HCT116 (cell line): ENCODE measurements around the gene INAVA. TPM values are rescaled to one million over a fixed set of nuclear protein-coding genes. Genes with fewer than 3 reads are reported as not detected.

Source experiments
- ATAC-seq: fragments of 200-7000 bp; cut with Tn5 transposase; 2 replicates; pipeline ENCODE4 v1.9.1; 2020; ENCODE audit warnings: mild to moderate bottlenecking, moderate library complexity
- BruUV-seq: library from RNA; stranded (reverse); fragments of 400-500 nt; replicated peaks from 2 replicates; lab custom pipeline; 2021; lab: Mats Ljungman, UMichigan
- CTCF ChIA-PET: fragments of 300-600 bp; sonication (Branson Sonifier 250); formaldehyde crosslinking; loops from one replicate; lab custom pipeline; 2021; ENCODE audit warnings: antibody characterized with exemption; lab: Charles Lee
- POLR2A ChIA-PET: fragments of 300-600, 350-600 bp; sonication (Branson Sonifier 250); formaldehyde crosslinking; loops from one replicate; lab custom pipeline; 2021; ENCODE audit warnings: antibody characterized with exemption; lab: Charles Lee
- RAD21 ChIA-PET, 2 experiments: fragments of 300-600 bp; sonication (Branson Sonifier 250); formaldehyde crosslinking; loops; one replicate each; lab custom pipeline; 2023; ENCODE audit warnings: low total read pairs in 2 of 2; ENCODE audit not compliant: uncharacterized antibody in 2 of 2, unreplicated experiment in 2 of 2, low non-redundant PET in 1 of 2; lab: Charles Lee
- DNase-seq: peaks from one replicate; pipeline ENCODE4 v3.0.0-alpha.2; 2010; ENCODE audit warnings: low read depth, low spot score
- H2AFZ ChIP-seq: fragments of 200-600 bp; shearing (Covaris generic), sonication (generic); 2 replicates; pipeline ENCODE4 v1.6.1; 2017; ENCODE audit warnings: low read depth, mixed run types, mixed read lengths, antibody characterized with exemption, low read length; ENCODE audit not compliant: poor library complexity, severe bottlenecking
- H3K27ac ChIP-seq: 2 replicates; pipeline ENCODE4 v1.5.1; 2012; ENCODE audit warnings: low read depth, low read length
- H3K27me3 ChIP-seq: fragments of 200-600 bp; sonication (generic); 2 replicates; pipeline ENCODE4 v1.6.1; 2016; ENCODE audit warnings: mixed run types, low read length, mixed read lengths; ENCODE audit not compliant: insufficient read depth
- H3K36me3 ChIP-seq, 2 experiments: fragments of 200-500 bp in 1 of 2; fragments of 200-600 bp in 1 of 2; sonication (Bioruptor generic) in 1 of 2; sonication (generic) in 1 of 2; 2 replicates each; pipeline versions ENCODE4 v1.5.1 to v1.6.1; 2014 to 2016; ENCODE audit warnings: low read length in 2 of 2, inconsistent platforms in 1 of 2, mixed read lengths in 1 of 2, mixed run types in 1 of 2; ENCODE audit not compliant: insufficient read depth in 2 of 2, control insufficient read depth in 1 of 2
- H3K4me1 ChIP-seq, 2 experiments: fragments of 200-600 bp in 1 of 2; sonication (generic) in 1 of 2; 2 replicates each; pipeline versions ENCODE4 v1.5.1 to v1.6.1; 2012 to 2017; ENCODE audit warnings: low read length in 2 of 2, inconsistent platforms in 1 of 2, mild to moderate bottlenecking in 1 of 2, mixed read lengths in 1 of 2, mixed run types in 1 of 2, moderate library complexity in 1 of 2; ENCODE audit not compliant: insufficient read depth in 2 of 2, control insufficient read depth in 1 of 2
- H3K4me2 ChIP-seq: fragments of 200-600 bp; sonication (generic); 2 replicates; pipeline ENCODE4 v1.6.1; 2017; ENCODE audit warnings: mixed run types, low read length, mixed read lengths
- H3K4me3 ChIP-seq, 2 experiments: fragments of 200-600 bp in 1 of 2; sonication (generic) in 1 of 2; replicated peaks in 1 of 2; 2 replicates each; pipeline ENCODE4 v1.5.1; 2011 to 2016; ENCODE audit warnings: low read length in 2 of 2, control low read depth in 1 of 2, low read depth in 1 of 2, mild to moderate bottlenecking in 1 of 2, mixed read lengths in 1 of 2, mixed run types in 1 of 2
- H3K79me2 ChIP-seq: fragments of 200-600 bp; sonication (generic); 2 replicates; pipeline ENCODE4 v1.6.1; 2017; ENCODE audit warnings: mild to moderate bottlenecking, mixed run types, low read length, moderate library complexity, mixed read lengths; ENCODE audit not compliant: insufficient read depth
- H3K9ac ChIP-seq: fragments of 200-600 bp; sonication (generic); 2 replicates; pipeline ENCODE4 v1.6.1; 2016; ENCODE audit warnings: low read length, mixed read lengths
- H3K9me2 ChIP-seq: fragments of 200-600 bp; sonication (generic), shearing (Covaris generic); 2 replicates; pipeline ENCODE4 v1.6.1; 2017; ENCODE audit warnings: mixed run types, mild to moderate bottlenecking, moderate library complexity; ENCODE audit not compliant: insufficient read depth
- H3K9me3 ChIP-seq, 2 experiments: fragments of 200-500 bp in 1 of 2; fragments of 200-600 bp in 1 of 2; sonication (Bioruptor generic) in 1 of 2; sonication (generic) in 1 of 2; 2 replicates each; pipeline ENCODE4 v1.6.1; 2014 to 2017; ENCODE audit warnings: low read length in 2 of 2, mixed read lengths in 2 of 2, inconsistent platforms in 1 of 2, low read depth in 1 of 2, mild to moderate bottlenecking in 1 of 2, mixed run types in 1 of 2, moderate library complexity in 1 of 2; ENCODE audit not compliant: control insufficient read depth in 1 of 2, insufficient read depth in 1 of 2
- H4K20me1 ChIP-seq: fragments of 200-600 bp; sonication (generic), shearing (Covaris generic); 2 replicates; pipeline ENCODE4 v1.6.1; 2017; ENCODE audit warnings: mixed run types, mild to moderate bottlenecking, moderate library complexity; ENCODE audit not compliant: insufficient read depth
- CBX3 ChIP-seq: IDR thresholded peaks from 2 replicates; pipeline ENCODE4 v1.6.1; 2012; ENCODE audit warnings: low read depth
- ELF1 ChIP-seq: IDR thresholded peaks from 2 replicates; pipeline ENCODE4 v1.6.1; 2012; ENCODE audit warnings: low read depth, borderline replicate concordance
- EZH2 ChIP-seq: fragments of 200-600 bp; sonication (generic); IDR thresholded peaks from 2 replicates; pipeline ENCODE4 v1.6.1; 2017; ENCODE audit warnings: antibody characterized with exemption, mixed run types
- EZH2phosphoT487 ChIP-seq: fragments of 200-600 bp; IDR thresholded peaks from 2 replicates; pipeline ENCODE4 v1.6.1; 2018; ENCODE audit warnings: antibody characterized with exemption, borderline replicate concordance
- FOSL1 ChIP-seq: IDR thresholded peaks from 2 replicates; pipeline ENCODE4 v1.6.1; 2012; ENCODE audit warnings: low read depth
- JUND ChIP-seq: IDR thresholded peaks from 2 replicates; pipeline ENCODE4 v1.6.1; 2012
- POLR2A ChIP-seq: IDR thresholded peaks from 2 replicates; pipeline ENCODE4 v1.7.0; 2011; ENCODE audit warnings: borderline replicate concordance; ENCODE audit not compliant: insufficient read depth, insufficient read length; ENCODE audit errors: extremely low read depth
- POLR2AphosphoS5 ChIP-seq: IDR thresholded peaks from 2 replicates; pipeline ENCODE4 v1.6.1; 2011; ENCODE audit warnings: mild to moderate bottlenecking, low read depth, low read length, moderate library complexity
- RAD21 ChIP-seq: IDR thresholded peaks from 2 replicates; pipeline ENCODE4 v1.6.1; 2012; ENCODE audit warnings: low read depth, mild to moderate bottlenecking
- SIN3A ChIP-seq: IDR thresholded peaks from 2 replicates; pipeline ENCODE4 v1.6.1; 2012; ENCODE audit warnings: low read depth
- SP1 ChIP-seq: IDR thresholded peaks from 2 replicates; pipeline ENCODE4 v1.6.1; 2012; ENCODE audit warnings: low read depth
- SRF ChIP-seq: IDR thresholded peaks from 2 replicates; pipeline ENCODE4 v1.6.1; 2012; ENCODE audit warnings: low read depth
- YY1 ChIP-seq: IDR thresholded peaks from 2 replicates; pipeline ENCODE4 v1.6.1; 2011; ENCODE audit warnings: low read length, low read depth, moderate library complexity, mild to moderate bottlenecking; ENCODE audit not compliant: insufficient replicate concordance; ENCODE audit errors: extremely low read depth
- ZFX ChIP-seq: fragments of 450-650 bp; IDR thresholded peaks from 2 replicates; pipeline ENCODE4 v1.6.1; 2017
- ZNF274 ChIP-seq: fragments of 200-500 bp; sonication (Bioruptor generic); IDR thresholded peaks from 2 replicates; pipeline ENCODE4 v1.6.1; 2014; ENCODE audit warnings: mild to moderate bottlenecking, low read depth, low read length, inconsistent platforms
- intact Hi-C: fragments of 100-400 bp; cut with micrococcal nuclease; formaldehyde crosslinking; loops from 2 replicates; pipeline ENCODE4 v1.10.0; 2022
- total RNA-seq: library from RNA; stranded (reverse); gene quantifications from one replicate; pipeline ENCODE4 v1.2.1, GENCODE V29; 2021; ENCODE audit not compliant: unreplicated experiment
- TF ChIP-seq, protein P1 (sequence below): IDR thresholded peaks from 2 replicates; pipeline ENCODE4 v1.6.1; 2012
- TF ChIP-seq, protein P2 (sequence below), 3 experiments: fragments of 200-600 bp in 1 of 3; sonication (generic) in 1 of 3; IDR thresholded peaks in 2 of 3; conservative IDR thresholded peaks in 1 of 3; 2 replicates each; pipeline ENCODE4 v1.5.1; 2012 to 2017; ENCODE audit warnings: low read depth in 2 of 3, low read length in 2 of 3, antibody characterized with exemption in 1 of 3, borderline replicate concordance in 1 of 3, control low read depth in 1 of 3, mild to moderate bottlenecking in 1 of 3, mixed read lengths in 1 of 3, mixed run types in 1 of 3, moderate library complexity in 1 of 3; ENCODE audit not compliant: insufficient read depth in 1 of 3
- TF ChIP-seq, protein P3 (sequence below): IDR thresholded peaks from 2 replicates; pipeline ENCODE4 v1.6.1; 2012
- TF ChIP-seq, protein P4 (sequence below): IDR thresholded peaks from 2 replicates; pipeline ENCODE4 v1.6.1; 2011; ENCODE audit warnings: mild to moderate bottlenecking, low read length, moderate library complexity; ENCODE audit not compliant: insufficient replicate concordance; ENCODE audit errors: extremely low read depth
- TF ChIP-seq, protein P5 (sequence below): IDR thresholded peaks from 2 replicates; pipeline ENCODE4 v1.6.1; 2012; ENCODE audit warnings: low read depth

INAVA gene
- total RNA-seq, 1 experiment from 2014 or later = 18.8 TPM

DNA sequence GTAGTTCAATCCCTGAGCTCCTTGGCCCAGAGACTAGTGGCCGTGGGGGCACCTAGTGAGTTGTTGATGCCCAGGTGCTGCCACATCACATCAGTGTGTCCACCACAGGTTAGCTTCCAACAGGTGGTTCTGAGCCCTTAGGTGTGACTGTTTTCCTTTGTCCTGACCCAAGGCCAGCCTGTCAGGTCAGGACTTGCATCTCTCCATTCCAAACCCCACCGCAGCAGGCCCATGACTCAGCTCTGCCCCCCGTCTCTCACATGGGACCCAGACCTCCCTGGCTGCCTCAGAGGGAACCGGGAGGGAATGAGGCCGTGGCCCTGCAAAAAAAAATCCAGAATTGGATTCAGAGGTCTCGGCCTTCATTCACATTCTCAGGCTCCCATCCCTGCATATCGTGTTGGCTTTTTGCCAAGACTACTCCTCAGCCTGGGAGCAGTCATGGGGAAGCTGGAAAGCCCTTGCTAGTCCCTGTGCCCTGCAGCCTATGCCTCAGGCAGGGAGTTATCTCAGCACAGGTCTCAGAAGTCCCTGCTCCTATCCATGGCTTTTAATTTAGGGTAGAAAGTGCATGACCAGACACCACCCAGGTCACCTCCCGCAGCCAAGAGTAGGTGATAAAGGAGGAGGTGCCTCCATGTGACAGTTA, 7.2 kb downstream of the INAVA start:
- CTCF ChIA-PET = no interaction called here
- TF ChIP-seq JUND = no peak
- TF ChIP-seq, protein P1, sequence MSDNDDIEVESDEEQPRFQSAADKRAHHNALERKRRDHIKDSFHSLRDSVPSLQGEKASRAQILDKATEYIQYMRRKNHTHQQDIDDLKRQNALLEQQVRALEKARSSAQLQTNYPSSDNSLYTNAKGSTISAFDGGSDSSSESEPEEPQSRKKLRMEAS = no peak
- no peak for TF ChIP-seq FOSL1
- TF ChIP-seq POLR2AphosphoS5 = no peak
- no peak for TF ChIP-seq CBX3
- TF ChIP-seq ZNF274 = no peak
- TF ChIP-seq, protein P2, sequence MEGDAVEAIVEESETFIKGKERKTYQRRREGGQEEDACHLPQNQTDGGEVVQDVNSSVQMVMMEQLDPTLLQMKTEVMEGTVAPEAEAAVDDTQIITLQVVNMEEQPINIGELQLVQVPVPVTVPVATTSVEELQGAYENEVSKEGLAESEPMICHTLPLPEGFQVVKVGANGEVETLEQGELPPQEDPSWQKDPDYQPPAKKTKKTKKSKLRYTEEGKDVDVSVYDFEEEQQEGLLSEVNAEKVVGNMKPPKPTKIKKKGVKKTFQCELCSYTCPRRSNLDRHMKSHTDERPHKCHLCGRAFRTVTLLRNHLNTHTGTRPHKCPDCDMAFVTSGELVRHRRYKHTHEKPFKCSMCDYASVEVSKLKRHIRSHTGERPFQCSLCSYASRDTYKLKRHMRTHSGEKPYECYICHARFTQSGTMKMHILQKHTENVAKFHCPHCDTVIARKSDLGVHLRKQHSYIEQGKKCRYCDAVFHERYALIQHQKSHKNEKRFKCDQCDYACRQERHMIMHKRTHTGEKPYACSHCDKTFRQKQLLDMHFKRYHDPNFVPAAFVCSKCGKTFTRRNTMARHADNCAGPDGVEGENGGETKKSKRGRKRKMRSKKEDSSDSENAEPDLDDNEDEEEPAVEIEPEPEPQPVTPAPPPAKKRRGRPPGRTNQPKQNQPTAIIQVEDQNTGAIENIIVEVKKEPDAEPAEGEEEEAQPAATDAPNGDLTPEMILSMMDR (IDR thresholded peaks at IDR 0.05 in 2 of 3, conservative IDR thresholded peaks at IDR 0.05 in 1 of 3; ENCODE audit: borderline replicate concordance in 1 of 3, insufficient read depth in 1 of 3, low read depth in 2 of 3, low read length in 2 of 3) = no peak
- TF ChIP-seq SRF = no peak
- TF ChIP-seq SIN3A = no peak
- TF ChIP-seq EZH2 = no peak
- TF ChIP-seq POLR2A = no peak
- TF ChIP-seq ELF1 = no peak
- no peak for TF ChIP-seq SP1
- TF ChIP-seq RAD21 = no peak
- TF ChIP-seq, protein P3, sequence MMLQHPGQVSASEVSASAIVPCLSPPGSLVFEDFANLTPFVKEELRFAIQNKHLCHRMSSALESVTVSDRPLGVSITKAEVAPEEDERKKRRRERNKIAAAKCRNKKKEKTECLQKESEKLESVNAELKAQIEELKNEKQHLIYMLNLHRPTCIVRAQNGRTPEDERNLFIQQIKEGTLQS = no peak
- TF ChIP-seq, protein P4, sequence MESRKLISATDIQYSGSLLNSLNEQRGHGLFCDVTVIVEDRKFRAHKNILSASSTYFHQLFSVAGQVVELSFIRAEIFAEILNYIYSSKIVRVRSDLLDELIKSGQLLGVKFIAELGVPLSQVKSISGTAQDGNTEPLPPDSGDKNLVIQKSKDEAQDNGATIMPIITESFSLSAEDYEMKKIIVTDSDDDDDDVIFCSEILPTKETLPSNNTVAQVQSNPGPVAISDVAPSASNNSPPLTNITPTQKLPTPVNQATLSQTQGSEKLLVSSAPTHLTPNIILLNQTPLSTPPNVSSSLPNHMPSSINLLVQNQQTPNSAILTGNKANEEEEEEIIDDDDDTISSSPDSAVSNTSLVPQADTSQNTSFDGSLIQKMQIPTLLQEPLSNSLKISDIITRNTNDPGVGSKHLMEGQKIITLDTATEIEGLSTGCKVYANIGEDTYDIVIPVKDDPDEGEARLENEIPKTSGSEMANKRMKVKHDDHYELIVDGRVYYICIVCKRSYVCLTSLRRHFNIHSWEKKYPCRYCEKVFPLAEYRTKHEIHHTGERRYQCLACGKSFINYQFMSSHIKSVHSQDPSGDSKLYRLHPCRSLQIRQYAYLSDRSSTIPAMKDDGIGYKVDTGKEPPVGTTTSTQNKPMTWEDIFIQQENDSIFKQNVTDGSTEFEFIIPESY = no peak
- TF ChIP-seq ZFX = no peak
- no peak for TF ChIP-seq EZH2phosphoT487
- TF ChIP-seq YY1 = no peak
- TF ChIP-seq, protein P5, sequence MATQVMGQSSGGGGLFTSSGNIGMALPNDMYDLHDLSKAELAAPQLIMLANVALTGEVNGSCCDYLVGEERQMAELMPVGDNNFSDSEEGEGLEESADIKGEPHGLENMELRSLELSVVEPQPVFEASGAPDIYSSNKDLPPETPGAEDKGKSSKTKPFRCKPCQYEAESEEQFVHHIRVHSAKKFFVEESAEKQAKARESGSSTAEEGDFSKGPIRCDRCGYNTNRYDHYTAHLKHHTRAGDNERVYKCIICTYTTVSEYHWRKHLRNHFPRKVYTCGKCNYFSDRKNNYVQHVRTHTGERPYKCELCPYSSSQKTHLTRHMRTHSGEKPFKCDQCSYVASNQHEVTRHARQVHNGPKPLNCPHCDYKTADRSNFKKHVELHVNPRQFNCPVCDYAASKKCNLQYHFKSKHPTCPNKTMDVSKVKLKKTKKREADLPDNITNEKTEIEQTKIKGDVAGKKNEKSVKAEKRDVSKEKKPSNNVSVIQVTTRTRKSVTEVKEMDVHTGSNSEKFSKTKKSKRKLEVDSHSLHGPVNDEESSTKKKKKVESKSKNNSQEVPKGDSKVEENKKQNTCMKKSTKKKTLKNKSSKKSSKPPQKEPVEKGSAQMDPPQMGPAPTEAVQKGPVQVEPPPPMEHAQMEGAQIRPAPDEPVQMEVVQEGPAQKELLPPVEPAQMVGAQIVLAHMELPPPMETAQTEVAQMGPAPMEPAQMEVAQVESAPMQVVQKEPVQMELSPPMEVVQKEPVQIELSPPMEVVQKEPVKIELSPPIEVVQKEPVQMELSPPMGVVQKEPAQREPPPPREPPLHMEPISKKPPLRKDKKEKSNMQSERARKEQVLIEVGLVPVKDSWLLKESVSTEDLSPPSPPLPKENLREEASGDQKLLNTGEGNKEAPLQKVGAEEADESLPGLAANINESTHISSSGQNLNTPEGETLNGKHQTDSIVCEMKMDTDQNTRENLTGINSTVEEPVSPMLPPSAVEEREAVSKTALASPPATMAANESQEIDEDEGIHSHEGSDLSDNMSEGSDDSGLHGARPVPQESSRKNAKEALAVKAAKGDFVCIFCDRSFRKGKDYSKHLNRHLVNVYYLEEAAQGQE = no peak
- ATAC-seq = no peak
- no TSS peak for BruUV-seq
- H3K4me3 ChIP-seq = no peak overlapping the region
- RAD21 ChIA-PET = no interaction called here
- H3K9me3 ChIP-seq = no peaks in the 10 kb centered on the region
- H3K4me1 ChIP-seq = peaks cover 5 to 9% of the 10 kb centered on the region in 2 experiments; a peak in 3 of 4 replicates
- H3K4me2 ChIP-seq = no peak overlapping the region
- no peaks in the 10 kb centered on the region for H3K27me3 ChIP-seq
- H2AFZ ChIP-seq = no peak overlapping the region
- no peaks in the 10 kb centered on the region for H3K9me2 ChIP-seq
- H3K36me3 ChIP-seq = peaks cover 0 to 8% of the 10 kb centered on the region in 2 experiments; a peak in 2 of 4 replicates
- POLR2A ChIA-PET = no interaction called here
- DNase-seq = no peak
- H3K79me2 ChIP-seq = no peaks in the 10 kb centered on the region
- no peak overlapping the region for H3K27ac ChIP-seq
- intact Hi-C loops = no loop called here
- no peaks in the 10 kb centered on the region for H4K20me1 ChIP-seq
- no peak overlapping the region for H3K9ac ChIP-seq
